Stimulated activated effector memory CD8-positive, alpha-beta T cell treated with anti-CD3 and anti-CD28 coated beads, Interleukin-12 subunit alpha, Interleukin-12 subunit beta, amount 100 ng/mL, for 72 hours (primary cell): ENCODE measurements around the gene SMYD3.
"Not testable (repeated sequence)": the region's sequence is repeated elsewhere in the genome, so short reads cannot be mapped to it uniquely, and the experiment has no call there.

Source experiments
- ATAC-seq: fragments of 150-1000 bp; cut with Tn5 transposase; 2 replicates; pipeline ENCODE4 v1.10.0; 2021
- DNase-seq, 2 donors: peaks; one replicate each; pipeline ENCODE4 v3.0.0; 2021 to 2022; ENCODE audit warnings: low spot score in 2 of 2
- H3K27ac Mint-ChIP-seq: one replicate; pipeline ENCODE4 v1.8.0; 2022; ENCODE audit warnings: mild to moderate bottlenecking, mixed read lengths
- H3K36me3 Mint-ChIP-seq: one replicate; pipeline ENCODE4 v1.8.0; 2022; ENCODE audit warnings: mild to moderate bottlenecking, mixed read lengths
- H3K4me1 Mint-ChIP-seq: one replicate; pipeline ENCODE4 v1.8.0; 2022; ENCODE audit warnings: mixed read lengths
- H3K4me3 Mint-ChIP-seq: one replicate; pipeline ENCODE4 v1.8.0; 2022; ENCODE audit warnings: mild to moderate bottlenecking, mixed read lengths
- H3K9me3 Mint-ChIP-seq: one replicate; pipeline ENCODE4 v1.8.0; 2022; ENCODE audit warnings: mixed read lengths

Gene SMYD3

DNA sequence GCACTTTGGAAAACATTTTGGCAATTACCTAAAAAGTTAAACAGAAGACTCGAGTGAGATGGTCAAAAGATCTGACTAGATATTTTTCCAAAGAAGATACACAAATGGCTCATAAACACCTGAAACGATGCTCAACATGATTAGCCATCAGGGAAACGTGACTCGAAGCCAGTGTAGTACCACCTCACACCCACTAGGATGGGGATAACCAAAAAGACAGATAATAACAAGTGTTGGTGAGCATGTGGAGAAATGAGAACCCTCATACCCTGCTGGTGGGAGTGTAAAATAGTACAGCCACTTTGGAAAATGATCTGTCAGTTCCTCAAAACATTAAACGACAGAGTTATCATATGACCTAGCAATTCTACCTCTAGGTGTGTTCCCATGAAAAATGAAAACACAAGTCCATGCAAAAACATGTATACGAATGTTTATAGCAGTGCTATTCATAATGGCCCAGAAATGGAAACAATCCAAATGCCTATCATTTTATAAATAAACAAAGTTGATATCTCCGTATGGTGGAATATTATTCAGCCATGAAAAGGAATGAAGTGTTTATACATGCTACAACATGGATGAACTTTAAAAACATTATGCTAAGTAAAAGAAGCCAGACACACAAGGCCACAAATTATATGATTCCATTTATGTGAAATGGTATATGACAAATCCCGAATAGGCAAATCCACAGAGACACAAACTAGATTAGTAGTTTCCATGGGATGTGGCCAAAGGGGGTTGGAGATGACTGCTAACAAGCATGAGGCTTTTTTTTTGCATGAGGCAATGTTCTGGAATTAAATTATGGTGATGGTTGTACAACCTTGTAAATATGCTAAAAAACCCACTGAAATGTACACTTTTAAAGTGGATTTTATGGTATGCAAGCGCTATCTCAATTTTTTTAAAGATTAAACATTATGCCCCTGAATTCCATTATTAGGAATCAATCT is 727.0 kb downstream of the SMYD3 start:
- no peak overlapping the region for H3K4me3 Mint-ChIP-seq
- H3K27ac Mint-ChIP-seq = no peak overlapping the region
- DNase-seq (no peak), ATAC-seq (no peak)
- H3K36me3 Mint-ChIP-seq = no peaks in the 10 kb centered on the region
- no peaks in the 10 kb centered on the region for H3K4me1 Mint-ChIP-seq
- no peaks in the 10 kb centered on the region for H3K9me3 Mint-ChIP-seq

DNA sequence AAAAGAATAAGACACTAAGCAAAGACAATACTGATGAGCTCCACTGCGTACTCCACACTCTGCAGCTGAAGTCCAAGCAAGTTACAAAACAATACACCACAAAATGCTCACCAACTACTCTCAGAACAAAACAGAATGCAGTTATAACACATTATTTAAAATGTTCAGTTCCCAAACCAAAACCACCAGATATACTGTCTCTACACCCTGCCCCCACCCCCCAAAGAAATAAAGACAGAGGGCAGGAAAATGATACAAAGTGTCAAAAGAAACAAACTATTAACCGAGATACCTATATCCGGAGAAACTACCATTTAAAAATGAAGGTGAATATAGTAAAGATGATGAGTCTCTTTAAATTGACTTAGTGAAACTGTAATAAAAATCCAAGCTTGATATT is 729.3 kb downstream of the SMYD3 start:
- no peak for ATAC-seq
- H3K4me1 Mint-ChIP-seq = no peaks in the 10 kb centered on the region
- H3K36me3 Mint-ChIP-seq = no peaks in the 10 kb centered on the region
- H3K4me3 Mint-ChIP-seq = no peak overlapping the region
- no peaks in the 10 kb centered on the region for H3K9me3 Mint-ChIP-seq
- no peak for DNase-seq
- H3K27ac Mint-ChIP-seq = no peak overlapping the region

DNA sequence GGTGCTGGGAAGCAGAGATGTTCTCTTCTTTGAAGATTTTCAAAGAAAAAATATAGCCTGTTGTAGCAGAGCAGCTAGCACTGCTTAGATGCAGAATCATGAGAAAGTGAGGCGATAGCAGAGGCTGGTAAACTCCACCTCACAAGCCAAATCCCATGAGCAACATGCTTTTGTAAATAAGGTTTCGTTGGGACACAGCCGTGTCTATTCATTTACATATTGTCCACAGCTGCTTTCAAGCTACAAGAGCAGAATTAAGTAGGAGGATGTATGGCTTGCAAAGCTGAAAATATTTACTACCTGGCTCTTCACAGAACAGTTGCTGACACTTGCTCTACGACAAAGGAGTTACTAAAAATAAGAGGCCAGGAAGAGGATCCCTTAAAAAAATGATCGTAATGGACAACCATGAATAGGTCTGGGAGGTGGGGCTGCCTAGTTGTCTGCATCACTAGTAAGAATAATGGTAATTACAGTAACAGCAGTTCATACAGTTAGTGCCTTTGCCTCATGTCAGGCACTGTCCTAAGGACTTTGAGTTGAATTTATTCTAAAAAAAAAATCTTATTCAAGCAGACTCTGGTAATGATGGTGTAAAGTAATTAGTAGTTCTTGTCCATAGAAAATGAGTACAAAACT is 730.3 kb downstream of the SMYD3 start:
- Mint-ChIP-seq H3K4me3 (no peak overlapping the region), H3K27ac (no peak overlapping the region), H3K9me3 (no peaks in the 10 kb centered on the region), H3K4me1 (no peaks in the 10 kb centered on the region), H3K36me3 (no peaks in the 10 kb centered on the region)
- DNase-seq (no peak), ATAC-seq (no peak)

DNA sequence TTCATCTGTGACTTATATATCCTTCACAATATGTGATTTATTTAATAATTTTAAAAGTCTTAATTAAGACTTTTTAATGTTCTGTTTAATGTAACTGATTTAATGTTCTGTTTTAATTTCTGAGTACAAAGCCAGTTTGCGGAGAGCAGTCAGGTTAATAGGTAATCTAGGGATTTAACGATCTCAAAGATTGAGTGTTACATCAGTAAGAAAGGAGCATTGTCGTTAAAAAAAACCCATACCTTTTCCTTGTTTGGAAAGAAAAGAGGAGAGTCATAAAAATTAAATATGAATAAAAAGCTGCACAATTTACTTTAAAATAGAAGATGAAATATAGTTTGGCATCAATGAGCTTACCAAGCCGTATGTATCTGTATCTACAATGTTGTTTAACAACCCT is 730.9 kb downstream of the SMYD3 start:
- DNase-seq (no peak), ATAC-seq (no peak)
- Mint-ChIP-seq H3K4me3 (no peak overlapping the region), H3K27ac (no peak overlapping the region), H3K4me1 (no peaks in the 10 kb centered on the region), H3K9me3 (no peaks in the 10 kb centered on the region), H3K36me3 (no peaks in the 10 kb centered on the region)

DNA sequence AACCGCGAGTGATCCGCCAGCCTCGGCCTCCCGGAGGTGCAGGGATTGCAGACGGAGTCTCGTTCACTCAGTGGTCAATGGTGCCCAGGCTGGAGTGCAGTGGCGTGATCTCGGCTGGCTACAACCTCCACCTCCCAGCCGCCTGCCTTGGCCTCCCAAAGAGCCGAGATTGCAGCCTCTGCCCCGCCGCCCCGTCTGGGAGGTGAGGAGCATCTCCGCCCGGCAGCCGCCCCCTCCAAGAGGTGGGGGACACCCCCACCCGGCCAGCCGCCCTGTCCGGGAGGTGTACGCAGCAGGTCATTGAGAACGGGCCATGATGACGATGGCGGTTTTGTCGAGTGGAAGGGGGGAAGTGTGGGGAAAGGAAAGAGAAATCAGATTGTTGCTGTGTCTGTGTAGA is 732.1 kb downstream of the SMYD3 start:
- H3K27ac Mint-ChIP-seq, H3K9me3 Mint-ChIP-seq, H3K36me3 Mint-ChIP-seq, ATAC-seq, DNase-seq, H3K4me1 Mint-ChIP-seq, H3K4me3 Mint-ChIP-seq: not testable (repeated sequence)

DNA sequence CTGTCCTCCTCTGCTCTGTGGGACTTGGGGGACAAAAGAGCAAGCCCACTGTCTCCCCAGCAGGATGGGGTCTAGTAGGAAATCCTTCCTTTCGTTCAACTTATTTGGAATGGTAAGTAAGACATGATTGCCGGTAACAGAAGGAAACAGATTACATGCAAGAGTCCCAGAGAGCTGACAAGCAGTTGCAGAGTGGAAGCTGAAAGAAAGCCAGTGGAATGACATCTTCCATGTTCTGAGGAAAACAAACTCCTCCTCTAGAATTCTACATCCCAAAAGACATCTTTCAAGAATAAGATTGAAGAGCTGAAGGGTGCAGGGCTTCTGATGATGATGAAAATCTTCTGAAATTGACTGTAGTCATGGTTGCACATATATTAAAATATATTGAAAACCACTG is 732.9 kb downstream of the SMYD3 start:
- H3K36me3 Mint-ChIP-seq = no peaks in the 10 kb centered on the region
- ATAC-seq = no peak
- no peak overlapping the region for H3K27ac Mint-ChIP-seq
- no peak for DNase-seq
- no peaks in the 10 kb centered on the region for H3K9me3 Mint-ChIP-seq
- H3K4me1 Mint-ChIP-seq = no peaks in the 10 kb centered on the region
- H3K4me3 Mint-ChIP-seq = no peak overlapping the region

DNA sequence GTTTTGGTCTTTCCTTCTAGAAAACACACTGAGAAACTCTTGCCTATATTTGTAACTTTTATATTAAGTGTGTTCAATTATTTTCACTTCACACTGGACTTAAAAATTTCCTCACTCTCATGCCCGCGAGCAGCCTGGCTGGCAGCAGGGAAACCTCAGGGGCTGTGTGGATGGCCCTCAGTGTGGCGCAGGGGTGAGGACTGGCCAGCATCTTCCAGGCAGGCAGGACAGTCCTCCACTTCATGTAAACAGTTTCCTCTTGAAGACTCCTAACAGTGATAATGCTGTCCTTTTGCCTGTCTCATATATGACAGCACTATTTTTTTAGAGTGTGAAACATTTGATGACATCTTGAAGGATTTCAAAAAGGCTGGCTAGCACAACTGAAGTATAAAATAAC is 733.7 kb downstream of the SMYD3 start:
- Mint-ChIP-seq H3K27ac (no peak overlapping the region), H3K4me3 (no peak overlapping the region), H3K4me1 (no peaks in the 10 kb centered on the region), H3K36me3 (no peaks in the 10 kb centered on the region), H3K9me3 (no peaks in the 10 kb centered on the region)
- no peak for ATAC-seq
- DNase-seq = no peak

DNA sequence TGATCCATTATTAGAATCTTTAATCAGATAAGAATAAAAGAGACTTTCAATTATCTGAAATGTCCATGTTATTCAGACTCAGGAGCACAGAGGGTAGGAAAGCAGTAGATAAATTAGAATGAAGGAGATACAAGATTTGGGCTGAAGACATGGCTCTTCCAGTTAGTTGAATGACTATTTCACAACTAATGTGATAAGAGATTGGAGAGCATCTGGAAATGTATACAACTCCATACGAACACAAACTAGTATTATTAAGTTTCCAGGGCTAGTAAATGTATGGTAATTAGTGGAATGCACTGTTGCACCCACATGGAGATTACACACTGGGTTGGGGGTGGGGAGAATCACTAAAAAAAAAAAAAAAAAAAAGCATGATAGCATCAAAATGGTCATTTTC is 734.3 kb downstream of the SMYD3 start:
- Mint-ChIP-seq H3K4me3 (no peak overlapping the region), H3K9me3 (no peaks in the 10 kb centered on the region), H3K4me1 (no peaks in the 10 kb centered on the region), H3K27ac (no peak overlapping the region), H3K36me3 (no peaks in the 10 kb centered on the region)
- no peak for DNase-seq
- ATAC-seq = no peak

DNA sequence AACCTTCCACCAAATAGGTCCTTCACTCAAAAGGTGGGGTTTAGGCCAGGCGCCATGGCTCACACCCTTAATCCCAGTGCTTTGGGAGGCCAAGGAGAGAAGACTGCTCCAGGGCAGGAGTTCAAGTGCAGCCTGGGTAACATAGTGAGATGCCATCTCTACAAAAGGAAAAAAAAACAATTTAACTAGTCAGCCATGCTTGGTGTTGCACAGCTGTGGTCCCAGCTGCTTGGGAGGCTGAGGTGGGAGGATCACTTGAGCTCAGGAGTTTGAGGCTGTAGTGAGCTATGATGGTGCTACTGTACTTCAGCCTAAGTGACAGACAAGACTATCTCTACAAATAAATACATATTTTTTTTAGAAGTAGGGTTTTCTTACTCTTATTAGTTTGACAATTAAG is 734.8 kb downstream of the SMYD3 start:
- no peak overlapping the region for H3K4me3 Mint-ChIP-seq
- no peaks in the 10 kb centered on the region for H3K4me1 Mint-ChIP-seq
- no peak for ATAC-seq
- DNase-seq = no peak
- no peaks in the 10 kb centered on the region for H3K9me3 Mint-ChIP-seq
- no peak overlapping the region for H3K27ac Mint-ChIP-seq
- no peaks in the 10 kb centered on the region for H3K36me3 Mint-ChIP-seq

DNA sequence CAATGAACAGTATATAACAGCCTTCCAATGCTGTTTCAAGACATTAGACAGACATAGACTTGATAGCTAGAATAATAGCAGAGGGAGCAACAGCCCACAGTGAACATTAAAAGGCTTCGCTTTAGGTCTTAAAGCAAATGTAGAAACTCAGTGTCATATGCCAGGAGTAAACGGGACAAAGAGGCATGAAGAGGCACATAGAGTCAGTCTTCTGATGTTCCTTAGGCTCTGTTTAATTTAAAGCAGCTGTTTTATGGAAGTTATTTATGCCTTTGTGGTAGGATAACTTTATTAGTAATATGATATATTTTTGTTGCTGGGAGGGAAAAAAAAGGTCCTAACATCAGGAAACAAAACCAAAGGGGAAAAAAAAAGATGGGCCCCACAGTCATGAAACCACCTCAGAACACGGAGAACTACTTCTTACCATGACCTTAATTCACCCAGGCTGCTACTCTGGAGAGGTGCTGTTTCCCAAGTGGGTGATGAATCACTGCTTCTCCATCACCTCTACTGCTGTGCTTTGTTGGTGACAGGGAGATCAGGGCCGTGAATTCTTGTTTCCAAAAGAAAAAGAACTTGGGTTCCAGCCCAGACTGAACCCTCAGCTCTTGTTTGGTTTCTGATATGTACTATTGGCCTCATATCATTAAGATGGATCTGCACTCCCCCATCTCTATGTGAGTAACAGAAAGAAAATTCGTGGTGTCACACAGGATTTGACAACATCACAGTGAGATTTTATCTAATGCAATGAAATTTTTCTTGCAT is 735.4 kb downstream of the SMYD3 start:
- H3K36me3 Mint-ChIP-seq = no peaks in the 10 kb centered on the region
- no peak overlapping the region for H3K4me3 Mint-ChIP-seq
- no peaks in the 10 kb centered on the region for H3K4me1 Mint-ChIP-seq
- no peak overlapping the region for H3K27ac Mint-ChIP-seq
- DNase-seq (no peak), ATAC-seq (no peak)
- H3K9me3 Mint-ChIP-seq = no peaks in the 10 kb centered on the region

DNA sequence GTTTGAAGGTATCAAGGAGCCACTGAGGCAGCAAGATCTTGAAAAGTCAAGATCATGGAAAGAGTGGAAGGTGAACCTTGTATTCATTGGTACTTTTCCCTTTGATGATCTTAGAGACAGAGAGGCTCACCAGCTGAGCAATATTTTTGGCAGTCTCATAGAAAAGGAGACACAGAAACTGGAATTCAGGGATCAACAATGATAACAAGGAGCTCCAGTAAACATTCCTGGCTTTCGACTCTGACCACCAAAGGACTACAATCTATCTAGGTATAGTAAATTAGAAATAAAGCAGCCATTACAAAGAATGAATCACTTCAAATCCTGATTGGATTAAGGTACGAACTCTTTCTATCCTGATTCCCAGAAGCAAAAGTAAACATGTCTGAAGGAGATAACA is 736.9 kb downstream of the SMYD3 start:
- no peaks in the 10 kb centered on the region for H3K36me3 Mint-ChIP-seq
- H3K9me3 Mint-ChIP-seq = no peaks in the 10 kb centered on the region
- no peak for DNase-seq
- no peak overlapping the region for H3K27ac Mint-ChIP-seq
- no peak overlapping the region for H3K4me3 Mint-ChIP-seq
- no peaks in the 10 kb centered on the region for H3K4me1 Mint-ChIP-seq
- no peak for ATAC-seq

DNA sequence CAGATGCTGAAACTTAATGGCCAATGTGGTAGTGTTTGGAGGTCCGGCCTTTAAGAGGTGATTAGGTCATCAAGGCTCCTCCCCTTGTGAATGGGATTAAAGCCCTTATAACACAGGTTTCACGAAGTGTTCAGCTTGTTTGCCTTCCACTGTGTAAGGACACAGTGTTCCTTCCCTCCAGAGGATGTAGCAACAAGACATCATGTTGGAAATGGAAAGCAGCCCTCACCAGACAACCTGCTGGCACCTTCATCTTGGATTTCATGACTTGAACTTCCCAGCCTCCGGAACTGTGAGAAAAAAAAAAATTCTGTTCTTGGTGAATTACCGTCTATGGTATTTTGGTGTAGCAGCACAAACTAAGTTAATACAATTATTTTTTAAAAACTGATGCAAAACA is 738.5 kb downstream of the SMYD3 start:
- no peak overlapping the region for H3K27ac Mint-ChIP-seq
- DNase-seq (no peak), ATAC-seq (no peak)
- H3K4me3 Mint-ChIP-seq = no peak overlapping the region
- no peaks in the 10 kb centered on the region for H3K9me3 Mint-ChIP-seq
- no peaks in the 10 kb centered on the region for H3K4me1 Mint-ChIP-seq
- peaks cover 1% of the 10 kb centered on the region for H3K36me3 Mint-ChIP-seq

DNA sequence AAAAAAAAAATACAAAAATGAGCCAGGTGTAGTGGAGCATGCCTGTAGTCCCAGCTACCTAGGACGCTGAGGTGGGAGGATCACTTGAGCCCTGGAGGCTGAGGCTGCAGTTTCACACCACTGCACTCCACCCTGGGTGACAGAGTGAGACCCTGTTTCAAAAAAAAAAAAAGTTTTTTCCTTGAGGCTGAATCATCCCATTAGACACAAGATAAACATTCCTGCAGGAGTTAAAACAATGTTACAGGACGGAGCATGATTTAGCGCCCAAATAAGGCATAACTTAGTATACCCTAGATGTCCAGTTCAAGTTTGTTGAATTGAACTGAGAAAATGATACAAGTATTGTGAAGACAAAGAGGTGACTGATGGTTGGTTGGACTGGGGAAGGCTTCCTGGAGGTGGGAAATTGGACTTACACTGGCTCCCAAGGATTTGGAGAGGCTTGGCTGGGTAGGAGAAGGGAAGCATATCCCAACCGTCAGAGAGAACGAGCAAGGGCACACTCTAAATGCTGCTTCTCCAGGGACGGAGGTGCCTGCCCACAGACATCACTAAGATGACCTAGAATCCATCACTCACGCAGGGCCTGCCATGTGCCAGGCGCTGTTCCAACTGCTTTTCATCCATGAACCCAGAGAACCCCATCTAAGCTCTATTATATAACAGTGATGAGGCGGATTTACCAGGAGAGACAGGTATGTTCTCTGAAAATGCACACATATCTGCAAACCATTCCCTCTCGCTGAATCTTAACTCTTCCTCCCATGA is 741.7 kb downstream of the SMYD3 start:
- no peaks in the 10 kb centered on the region for H3K9me3 Mint-ChIP-seq
- no peak for ATAC-seq
- no peak for DNase-seq
- peaks cover 8% of the 10 kb centered on the region for H3K4me1 Mint-ChIP-seq
- H3K36me3 Mint-ChIP-seq = peaks cover 6% of the 10 kb centered on the region
- no peak overlapping the region for H3K27ac Mint-ChIP-seq
- H3K4me3 Mint-ChIP-seq = no peak overlapping the region

DNA sequence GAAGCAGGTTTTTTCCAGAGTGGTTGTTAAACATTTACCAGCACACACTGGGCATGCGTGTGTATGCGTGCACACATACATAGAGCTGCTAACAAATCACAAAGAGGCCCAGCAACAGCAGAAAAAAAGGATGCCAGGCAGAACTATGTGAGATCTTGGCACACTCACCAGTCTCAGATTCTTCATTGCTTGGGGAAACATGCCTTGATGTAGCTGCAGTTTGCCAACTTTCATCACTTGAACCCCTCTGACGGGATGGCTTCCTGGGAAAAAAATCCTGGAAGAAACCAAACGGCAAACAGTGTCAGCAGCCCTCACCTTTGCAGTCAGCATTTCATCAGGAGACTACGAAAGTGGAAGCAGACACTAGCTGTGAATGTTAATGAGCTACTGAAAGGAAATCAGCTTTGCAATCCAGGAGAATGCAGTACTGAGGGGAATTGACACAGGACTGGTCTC is 743.2 kb downstream of the SMYD3 start:
- Mint-ChIP-seq H3K4me3 (no peak overlapping the region), H3K9me3 (peaks cover 2% of the 10 kb centered on the region), H3K36me3 (peaks cover 6% of the 10 kb centered on the region), H3K27ac (no peak overlapping the region), H3K4me1 (peaks cover 8% of the 10 kb centered on the region)
- ATAC-seq (no peak), DNase-seq (no peak)

DNA sequence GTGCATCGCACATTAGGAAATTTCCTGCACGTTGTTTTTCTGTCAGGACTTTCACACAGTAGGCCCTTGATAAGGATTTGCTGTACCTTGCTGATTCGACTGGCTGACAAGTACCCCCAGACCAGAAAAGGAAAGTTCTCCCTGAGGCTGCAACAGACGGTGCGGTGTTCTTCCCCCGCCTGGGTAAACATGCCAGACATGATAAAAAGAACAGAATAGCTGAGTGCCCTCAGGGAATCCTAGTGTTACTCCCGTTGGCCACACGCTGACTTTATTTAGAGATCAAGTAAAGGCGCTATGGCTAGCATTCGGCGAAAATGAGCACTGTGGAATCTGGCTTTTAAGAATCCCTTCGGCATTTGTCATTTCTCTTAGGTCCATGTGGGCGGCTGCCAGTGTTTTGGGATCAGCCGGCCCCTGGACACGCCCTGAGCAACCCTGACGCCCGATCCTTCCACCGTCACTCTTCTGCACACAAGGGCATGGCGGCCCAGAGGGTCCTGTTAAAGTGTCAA is 744.6 kb downstream of the SMYD3 start:
- ATAC-seq (no peak), DNase-seq (no peak)
- H3K27ac Mint-ChIP-seq = no peak overlapping the region
- H3K4me1 Mint-ChIP-seq = peaks cover 8% of the 10 kb centered on the region
- H3K36me3 Mint-ChIP-seq = peaks cover 6% of the 10 kb centered on the region
- H3K9me3 Mint-ChIP-seq = peaks cover 11% of the 10 kb centered on the region
- no peak overlapping the region for H3K4me3 Mint-ChIP-seq
